ENCODE data around the gene SMPD3.

DNA sequence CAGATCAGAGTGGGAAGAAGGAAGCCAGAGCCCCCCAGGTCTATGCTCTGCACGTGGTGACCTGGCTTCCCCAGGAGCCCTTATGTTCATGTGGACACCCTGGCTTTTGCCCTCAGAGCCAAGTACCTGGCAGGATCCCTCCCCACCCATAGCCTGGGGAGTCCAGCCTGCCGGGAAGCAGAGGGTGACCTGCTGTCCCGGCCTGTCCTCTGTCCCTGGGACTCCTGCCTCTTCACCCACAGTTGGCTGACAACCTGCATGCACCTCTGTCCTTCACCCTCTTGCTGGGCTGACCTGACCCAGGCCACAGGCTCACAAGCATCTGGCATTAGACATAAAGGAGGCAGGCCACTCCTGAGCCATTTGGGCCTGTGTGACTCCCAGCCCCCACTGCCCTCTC lies 60.2 kb downstream of the SMPD3 start:
- TF ChIP-seq SMAD3 (CRISPR knock-in tag; IDR thresholded peaks at IDR 0.05; ENCODE audit: borderline replicate concordance) (no peak), E2F4 (CRISPR knock-in tag; IDR thresholded peaks at IDR 0.05; ENCODE audit: borderline replicate concordance, low read depth) (no peak), CTCF (IDR thresholded peaks at IDR 0.05) (no peak), MAX (CRISPR knock-in tag; IDR thresholded peaks at IDR 0.05) (no peak), KAT7 (CRISPR knock-in tag; IDR thresholded peaks at IDR 0.05; ENCODE audit: borderline replicate concordance) (no peak), CREB1 (CRISPR knock-in tag; IDR thresholded peaks at IDR 0.05) (no peak), SMAD4 (CRISPR knock-in tag; IDR thresholded peaks at IDR 0.05) (no peak), ETV6 (CRISPR knock-in tag; IDR thresholded peaks at IDR 0.05) (no peak)
- TF ChIP-seq, protein P1, sequence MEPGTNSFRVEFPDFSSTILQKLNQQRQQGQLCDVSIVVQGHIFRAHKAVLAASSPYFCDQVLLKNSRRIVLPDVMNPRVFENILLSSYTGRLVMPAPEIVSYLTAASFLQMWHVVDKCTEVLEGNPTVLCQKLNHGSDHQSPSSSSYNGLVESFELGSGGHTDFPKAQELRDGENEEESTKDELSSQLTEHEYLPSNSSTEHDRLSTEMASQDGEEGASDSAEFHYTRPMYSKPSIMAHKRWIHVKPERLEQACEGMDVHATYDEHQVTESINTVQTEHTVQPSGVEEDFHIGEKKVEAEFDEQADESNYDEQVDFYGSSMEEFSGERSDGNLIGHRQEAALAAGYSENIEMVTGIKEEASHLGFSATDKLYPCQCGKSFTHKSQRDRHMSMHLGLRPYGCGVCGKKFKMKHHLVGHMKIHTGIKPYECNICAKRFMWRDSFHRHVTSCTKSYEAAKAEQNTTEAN (CRISPR knock-in tag; IDR thresholded peaks at IDR 0.05): no peak
- TF ChIP-seq, protein P2, sequence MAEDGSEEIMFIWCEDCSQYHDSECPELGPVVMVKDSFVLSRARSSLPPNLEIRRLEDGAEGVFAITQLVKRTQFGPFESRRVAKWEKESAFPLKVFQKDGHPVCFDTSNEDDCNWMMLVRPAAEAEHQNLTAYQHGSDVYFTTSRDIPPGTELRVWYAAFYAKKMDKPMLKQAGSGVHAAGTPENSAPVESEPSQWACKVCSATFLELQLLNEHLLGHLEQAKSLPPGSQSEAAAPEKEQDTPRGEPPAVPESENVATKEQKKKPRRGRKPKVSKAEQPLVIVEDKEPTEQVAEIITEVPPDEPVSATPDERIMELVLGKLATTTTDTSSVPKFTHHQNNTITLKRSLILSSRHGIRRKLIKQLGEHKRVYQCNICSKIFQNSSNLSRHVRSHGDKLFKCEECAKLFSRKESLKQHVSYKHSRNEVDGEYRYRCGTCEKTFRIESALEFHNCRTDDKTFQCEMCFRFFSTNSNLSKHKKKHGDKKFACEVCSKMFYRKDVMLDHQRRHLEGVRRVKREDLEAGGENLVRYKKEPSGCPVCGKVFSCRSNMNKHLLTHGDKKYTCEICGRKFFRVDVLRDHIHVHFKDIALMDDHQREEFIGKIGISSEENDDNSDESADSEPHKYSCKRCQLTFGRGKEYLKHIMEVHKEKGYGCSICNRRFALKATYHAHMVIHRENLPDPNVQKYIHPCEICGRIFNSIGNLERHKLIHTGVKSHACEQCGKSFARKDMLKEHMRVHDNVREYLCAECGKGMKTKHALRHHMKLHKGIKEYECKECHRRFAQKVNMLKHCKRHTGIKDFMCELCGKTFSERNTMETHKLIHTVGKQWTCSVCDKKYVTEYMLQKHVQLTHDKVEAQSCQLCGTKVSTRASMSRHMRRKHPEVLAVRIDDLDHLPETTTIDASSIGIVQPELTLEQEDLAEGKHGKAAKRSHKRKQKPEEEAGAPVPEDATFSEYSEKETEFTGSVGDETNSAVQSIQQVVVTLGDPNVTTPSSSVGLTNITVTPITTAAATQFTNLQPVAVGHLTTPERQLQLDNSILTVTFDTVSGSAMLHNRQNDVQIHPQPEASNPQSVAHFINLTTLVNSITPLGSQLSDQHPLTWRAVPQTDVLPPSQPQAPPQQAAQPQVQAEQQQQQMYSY (CRISPR knock-in tag; IDR thresholded peaks at IDR 0.05): no peak
- TF ChIP-seq, protein P3, sequence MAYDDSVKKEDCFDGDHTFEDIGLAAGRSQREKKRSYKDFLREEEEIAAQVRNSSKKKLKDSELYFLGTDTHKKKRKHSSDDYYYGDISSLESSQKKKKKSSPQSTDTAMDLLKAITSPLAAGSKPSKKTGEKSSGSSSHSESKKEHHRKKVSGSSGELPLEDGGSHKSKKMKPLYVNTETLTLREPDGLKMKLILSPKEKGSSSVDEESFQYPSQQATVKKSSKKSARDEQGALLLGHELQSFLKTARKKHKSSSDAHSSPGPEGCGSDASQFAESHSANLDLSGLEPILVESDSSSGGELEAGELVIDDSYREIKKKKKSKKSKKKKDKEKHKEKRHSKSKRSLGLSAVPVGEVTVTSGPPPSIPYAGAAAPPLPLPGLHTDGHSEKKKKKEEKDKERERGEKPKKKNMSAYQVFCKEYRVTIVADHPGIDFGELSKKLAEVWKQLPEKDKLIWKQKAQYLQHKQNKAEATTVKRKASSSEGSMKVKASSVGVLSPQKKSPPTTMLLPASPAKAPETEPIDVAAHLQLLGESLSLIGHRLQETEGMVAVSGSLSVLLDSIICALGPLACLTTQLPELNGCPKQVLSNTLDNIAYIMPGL (CRISPR knock-in tag; IDR thresholded peaks at IDR 0.05): no peak

Data from WTC11 (cell line).